ENCODE data around the gene CACNA1G. TPM values are rescaled to one million over a fixed set of nuclear protein-coding genes. Genes with fewer than 3 reads are reported as not detected.

Gene CACNA1G
- total RNA-seq, 1 donor from 2014 or later: 0.11 TPM

GRCh38 chr17:50660887-50661345, 100.4 kb downstream of the CACNA1G start:
- TF ChIP-seq CTCF (IDR thresholded peaks at IDR 0.05): no peak
- no peaks in the 10 kb centered on the region for H3K9me3 Mint-ChIP-seq (ENCODE audit: unreplicated experiment)
- H3K27me3 Mint-ChIP-seq (ENCODE audit: unreplicated experiment): no peaks in the 10 kb centered on the region
- no peaks in the 10 kb centered on the region for H3K36me3 Mint-ChIP-seq (ENCODE audit: unreplicated experiment)
- peak overlapping the region; percentile 85 for H3K27ac Mint-ChIP-seq (ENCODE audit: unreplicated experiment)
- DNase-seq (ENCODE audit: extremely low spot score, unreplicated experiment): no peak
- no peak overlapping the region for H3K4me3 Mint-ChIP-seq (ENCODE audit: unreplicated experiment)
- peaks cover 25% of the 10 kb centered on the region for H3K4me1 Mint-ChIP-seq (ENCODE audit: unreplicated experiment)

- peaks cover 25% of the 10 kb centered on the region for H3K4me1 Mint-ChIP-seq (ENCODE audit: unreplicated experiment)
- H3K36me3 Mint-ChIP-seq (ENCODE audit: unreplicated experiment): no peaks in the 10 kb centered on the region
- no peak for DNase-seq (ENCODE audit: extremely low spot score, unreplicated experiment)
- H3K4me3 Mint-ChIP-seq (ENCODE audit: unreplicated experiment): no peak overlapping the region
- no peaks in the 10 kb centered on the region for H3K9me3 Mint-ChIP-seq (ENCODE audit: unreplicated experiment)
- H3K27me3 Mint-ChIP-seq (ENCODE audit: unreplicated experiment): no peaks in the 10 kb centered on the region
- H3K27ac Mint-ChIP-seq (ENCODE audit: unreplicated experiment): peak overlapping the region; percentile 85
- TF ChIP-seq CTCF (IDR thresholded peaks at IDR 0.05): no peak
These were observed 100.8 kb downstream of the CACNA1G start for GRCh38 chr17:50661348-50661747.

- peaks cover 25% of the 10 kb centered on the region for H3K4me1 Mint-ChIP-seq (ENCODE audit: unreplicated experiment)
- no peaks in the 10 kb centered on the region for H3K36me3 Mint-ChIP-seq (ENCODE audit: unreplicated experiment)
- DNase-seq (ENCODE audit: extremely low spot score, unreplicated experiment): no peak
- H3K27me3 Mint-ChIP-seq (ENCODE audit: unreplicated experiment): no peaks in the 10 kb centered on the region
- TF ChIP-seq CTCF (IDR thresholded peaks at IDR 0.05): no peak
- no peaks in the 10 kb centered on the region for H3K9me3 Mint-ChIP-seq (ENCODE audit: unreplicated experiment)
- H3K4me3 Mint-ChIP-seq (ENCODE audit: unreplicated experiment): no peak overlapping the region
- peak overlapping the region; percentile 85 for H3K27ac Mint-ChIP-seq (ENCODE audit: unreplicated experiment)
These were observed 101.4 kb downstream of the CACNA1G start for GRCh38 chr17:50661795-50662391.

GRCh38 chr17:50662632-50663225, 102.2 kb downstream of the CACNA1G start:
- DNase-seq (ENCODE audit: extremely low spot score, unreplicated experiment): no peak
- H3K9me3 Mint-ChIP-seq (ENCODE audit: unreplicated experiment): no peaks in the 10 kb centered on the region
- peak overlapping the region; percentile 85 for H3K27ac Mint-ChIP-seq (ENCODE audit: unreplicated experiment)
- H3K36me3 Mint-ChIP-seq (ENCODE audit: unreplicated experiment): no peaks in the 10 kb centered on the region
- no peak for TF ChIP-seq CTCF (IDR thresholded peaks at IDR 0.05)
- peaks cover 29% of the 10 kb centered on the region for H3K4me1 Mint-ChIP-seq (ENCODE audit: unreplicated experiment)
- H3K27me3 Mint-ChIP-seq (ENCODE audit: unreplicated experiment): no peaks in the 10 kb centered on the region
- no peak overlapping the region for H3K4me3 Mint-ChIP-seq (ENCODE audit: unreplicated experiment)

GRCh38 chr17:50663812-50664374, 103.4 kb downstream of the CACNA1G start:
- Mint-ChIP-seq H3K9me3 (ENCODE audit: unreplicated experiment) (no peaks in the 10 kb centered on the region), H3K27ac (ENCODE audit: unreplicated experiment) (no peak overlapping the region), H3K27me3 (ENCODE audit: unreplicated experiment) (no peaks in the 10 kb centered on the region), H3K36me3 (ENCODE audit: unreplicated experiment) (no peaks in the 10 kb centered on the region), H3K4me1 (ENCODE audit: unreplicated experiment) (peaks cover 36% of the 10 kb centered on the region), H3K4me3 (ENCODE audit: unreplicated experiment) (no peak overlapping the region)
- TF ChIP-seq CTCF (IDR thresholded peaks at IDR 0.05): no peak
- no peak for DNase-seq (ENCODE audit: extremely low spot score, unreplicated experiment)

All from osteocyte (in vitro differentiated cells).